GM11168 (cell line): ENCODE measurements around the gene HIC1.

Experiments
- in situ Hi-C: fragments of 300-500 bp; cut with MboI; formaldehyde crosslinking; loops from one replicate; pipeline ENCODE4 v1.12.0; 2022; ENCODE audit warnings: low sequenced_read_pairs; ENCODE audit not compliant: unreplicated experiment

The HIC1 gene

DNA sequence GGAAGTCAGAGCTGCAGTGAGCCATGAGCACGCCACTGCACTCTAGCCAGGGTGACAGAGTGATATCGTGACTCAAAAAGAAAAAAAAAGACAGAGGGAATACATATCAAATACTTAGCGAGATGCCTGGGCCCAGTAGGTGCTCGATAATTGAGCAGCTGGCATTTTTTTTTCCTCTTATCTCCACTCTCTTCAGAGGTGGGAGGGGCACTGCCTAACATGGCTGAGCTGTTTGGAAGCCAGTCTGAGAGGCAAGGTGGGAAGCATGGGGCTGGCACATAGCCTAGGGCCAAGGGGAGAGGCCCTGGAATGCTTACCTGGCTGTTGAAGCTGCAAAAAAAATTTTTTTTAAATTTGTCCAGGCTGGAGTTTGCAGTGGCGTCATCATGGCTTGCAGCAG is 38.4 kb downstream of the HIC1 start:
- in situ Hi-C loops: no loop called here

DNA sequence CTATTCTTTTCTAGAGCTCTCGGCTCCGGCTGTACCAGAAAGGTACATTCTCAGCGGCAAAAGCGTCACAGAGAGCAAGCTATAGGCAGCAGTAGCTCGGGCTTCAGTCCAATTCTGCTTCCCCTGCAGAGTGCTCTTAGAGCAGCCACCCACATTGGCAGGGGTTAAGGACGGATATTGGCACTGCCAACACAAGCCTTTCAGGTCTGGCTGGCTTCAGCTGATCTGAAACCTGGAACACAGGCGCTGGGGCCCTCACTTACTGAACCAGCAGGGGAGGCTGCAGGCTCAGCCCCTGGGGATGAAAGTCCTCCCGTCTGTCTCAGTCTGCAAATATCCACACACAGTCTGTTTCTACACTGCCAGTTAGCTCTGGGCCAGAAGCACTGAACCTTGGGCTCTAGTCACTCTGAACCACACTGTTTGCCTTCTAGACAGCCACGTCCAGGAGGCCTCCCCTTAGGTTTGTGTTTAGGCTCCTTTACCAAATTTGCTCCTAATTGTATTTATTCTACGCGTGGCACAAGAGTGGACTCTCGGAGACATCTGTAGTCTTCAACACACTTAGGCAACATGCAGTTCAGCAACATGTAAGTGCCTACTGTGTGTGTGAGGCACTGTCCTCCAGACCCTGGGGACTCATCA is 40.1 kb downstream of the HIC1 start:
- in situ Hi-C loops: no loop called here

DNA sequence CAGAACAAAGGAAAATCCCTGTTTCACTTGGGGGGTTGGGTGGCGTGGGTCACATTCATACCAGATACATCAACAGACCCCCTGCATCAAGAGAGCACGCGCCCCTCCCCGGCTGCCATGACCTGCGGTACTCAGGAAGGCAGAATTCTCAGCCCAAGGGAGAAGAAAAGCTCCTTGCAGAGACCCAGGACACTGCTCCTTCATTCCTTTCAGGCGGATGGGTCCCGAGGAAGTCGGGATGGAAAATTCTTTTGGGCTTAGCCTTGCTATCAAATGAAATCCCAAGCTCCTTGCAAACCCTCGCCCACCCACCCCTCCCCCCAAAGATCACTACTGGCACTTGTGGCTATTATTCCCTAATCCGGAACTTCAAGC is 40.6 kb downstream of the HIC1 start:
- in situ Hi-C loops: no loop called here

DNA sequence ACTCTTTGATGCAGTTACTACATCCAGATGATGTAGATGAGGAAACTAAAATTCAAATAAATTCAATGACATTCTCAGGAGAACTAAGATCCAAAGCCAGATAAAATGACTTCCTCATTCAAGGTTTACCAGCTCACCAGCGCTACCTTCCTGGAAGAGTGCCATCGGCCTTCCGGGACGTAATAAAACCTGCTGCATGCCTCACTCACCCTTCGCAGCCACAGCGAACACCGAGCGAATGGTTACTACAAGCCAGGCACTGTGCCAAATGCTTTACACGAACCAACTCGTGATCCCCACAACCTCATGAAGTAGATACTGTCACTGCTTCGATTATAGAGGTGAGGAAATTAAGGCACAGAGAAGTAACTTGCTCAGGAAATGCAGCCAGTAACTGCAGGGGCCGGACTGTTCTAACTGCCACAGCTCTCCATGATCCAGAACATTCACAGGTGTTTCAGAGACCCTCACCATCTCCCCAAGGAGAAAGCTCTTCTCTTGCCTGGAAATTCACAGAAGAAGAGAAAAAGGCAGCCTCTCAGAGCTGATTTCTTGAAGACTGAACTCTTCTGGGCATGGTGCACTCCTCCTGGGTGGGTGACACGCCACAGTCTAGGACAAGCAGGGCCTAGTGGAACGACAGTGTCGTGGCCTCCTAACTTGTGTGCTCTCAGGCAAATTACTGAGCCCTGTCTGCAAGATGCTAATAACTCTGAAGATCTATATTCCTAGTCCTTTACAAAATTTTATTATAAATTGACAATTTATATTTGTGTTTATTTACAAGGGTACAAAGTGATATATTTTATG is 46.8 kb downstream of the HIC1 start:
- in situ Hi-C loops: no loop called here

DNA sequence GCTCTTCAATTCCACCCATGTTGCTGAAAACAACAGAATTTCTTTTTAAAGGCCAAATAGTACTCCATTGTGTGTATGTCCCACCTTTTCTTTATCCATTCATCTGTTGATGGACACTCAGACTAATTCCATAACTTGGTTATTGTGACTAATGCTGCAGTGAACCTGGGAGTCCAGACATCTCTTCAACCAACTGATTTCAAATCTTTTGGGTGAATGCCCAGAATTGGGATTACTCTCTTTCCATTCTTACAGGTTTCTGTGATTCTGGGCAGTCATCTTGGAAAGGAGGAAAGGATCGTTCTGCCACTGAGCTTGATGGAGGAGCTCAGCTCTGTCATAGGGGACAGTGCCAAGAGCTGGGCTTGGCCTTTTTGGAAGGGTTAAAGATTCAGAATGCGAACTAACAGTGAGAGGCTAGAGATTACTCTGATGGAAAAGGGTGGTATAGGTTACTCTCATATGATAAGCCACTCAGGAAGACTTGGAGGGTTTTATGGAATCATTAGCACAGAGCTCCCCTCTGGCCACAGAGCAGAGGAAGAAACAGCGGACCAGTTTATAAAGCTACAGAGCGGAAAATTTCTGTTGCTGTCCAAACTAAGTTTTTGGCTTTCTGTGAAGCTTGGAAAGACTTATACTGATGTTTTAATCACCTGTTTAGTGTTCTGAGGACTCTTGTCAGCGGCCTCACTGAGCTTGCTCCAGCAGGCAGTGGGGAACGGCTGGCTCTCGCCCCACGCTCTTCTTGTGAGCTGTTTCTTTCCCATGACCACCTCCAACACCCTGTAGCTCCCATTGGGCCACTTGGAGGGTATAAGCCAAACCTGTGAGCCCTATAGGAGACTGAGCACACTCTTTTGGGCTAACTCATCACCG is 48.3 kb downstream of the HIC1 start:
- in situ Hi-C loops: no loop called here

DNA sequence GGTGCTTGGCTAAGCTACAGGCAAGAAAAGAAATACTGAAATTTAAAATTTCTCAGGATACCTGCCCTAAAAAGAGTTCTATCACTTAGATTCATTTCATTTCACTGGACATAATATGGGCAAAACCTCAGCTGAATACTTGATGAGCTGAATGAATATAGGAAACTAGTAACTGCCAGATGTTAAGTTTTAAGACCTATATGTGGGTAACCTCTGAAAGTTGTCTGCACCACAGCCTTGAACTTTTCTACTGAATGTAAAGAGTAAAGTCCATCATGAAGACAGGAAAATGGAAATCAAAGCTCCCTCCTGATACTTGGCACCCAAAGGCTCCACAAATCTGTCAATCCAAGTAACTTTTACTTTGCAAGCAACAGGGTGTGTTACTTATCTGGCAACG is 50.8 kb downstream of the HIC1 start:
- in situ Hi-C loops: no loop called here

DNA sequence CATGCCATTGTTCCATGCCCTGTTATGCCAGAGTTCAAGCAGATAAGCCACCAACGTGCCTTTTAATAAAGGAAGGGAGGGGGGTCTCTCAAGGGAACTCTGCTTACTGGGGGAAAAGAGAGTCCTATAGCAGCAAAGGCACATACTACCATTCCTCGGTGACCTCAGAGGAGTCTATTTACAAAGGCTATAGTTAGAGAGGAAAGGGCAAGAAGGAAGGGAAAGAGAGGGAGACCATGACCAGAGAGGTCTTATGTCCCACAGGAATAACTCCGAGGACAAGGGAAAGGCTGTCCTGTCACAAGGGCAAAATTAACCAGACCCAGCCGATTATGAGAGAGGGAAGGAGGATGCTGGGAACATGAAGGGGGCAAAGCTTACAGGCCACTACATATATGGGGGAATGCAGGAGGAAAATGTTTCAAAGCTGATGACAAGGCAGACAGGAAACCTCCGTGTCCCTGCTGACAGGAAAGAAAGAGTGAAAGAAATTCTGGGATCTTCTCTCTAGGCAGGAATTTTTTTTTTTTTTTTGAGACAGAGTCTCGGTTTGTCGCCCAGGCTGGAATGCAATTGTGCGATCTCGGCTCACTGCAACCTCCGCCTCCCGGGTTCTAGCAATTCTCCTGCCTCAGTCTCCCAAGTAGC is 51.5 kb downstream of the HIC1 start:
- in situ Hi-C loops: no loop called here

DNA sequence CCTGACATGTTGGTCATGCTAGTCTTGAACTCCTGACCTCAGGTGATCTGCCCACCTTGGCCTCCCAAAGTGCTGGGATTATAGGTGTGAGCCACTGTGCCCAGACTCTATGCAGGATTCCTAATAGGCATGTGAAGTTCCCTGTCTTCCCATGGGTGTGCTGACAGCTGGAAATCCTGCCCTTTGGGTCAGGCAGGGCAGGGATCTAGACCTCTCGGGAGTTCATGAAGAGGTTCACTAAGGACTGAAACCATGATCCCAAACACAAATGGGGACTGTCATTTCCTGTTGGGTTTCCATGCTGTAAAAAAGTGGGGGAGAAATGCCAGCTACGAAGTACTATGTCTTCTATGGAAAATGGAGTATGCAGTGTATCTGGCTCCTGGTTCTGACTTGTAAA is 52.1 kb downstream of the HIC1 start:
- in situ Hi-C loops: no loop called here

DNA sequence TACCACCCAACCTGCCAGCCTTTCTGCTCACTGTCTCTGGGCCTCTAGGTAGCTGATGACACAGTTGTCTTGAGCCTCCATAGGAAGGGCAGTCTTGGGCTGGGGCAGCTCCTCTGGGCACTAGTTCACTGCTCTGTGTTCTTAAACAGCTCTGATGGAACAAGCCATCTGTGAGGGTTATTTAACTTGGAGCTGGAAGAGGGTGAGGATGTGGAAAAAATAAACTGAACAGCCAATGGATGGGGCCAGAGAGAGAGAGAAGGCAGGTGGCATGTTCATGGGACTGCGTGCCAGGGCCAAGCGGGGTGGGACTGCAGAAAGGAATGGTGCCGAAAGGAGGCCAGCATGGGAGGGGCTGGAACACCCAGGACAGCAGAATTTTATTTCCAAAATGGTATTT is 52.6 kb downstream of the HIC1 start:
- in situ Hi-C loops: no loop called here

DNA sequence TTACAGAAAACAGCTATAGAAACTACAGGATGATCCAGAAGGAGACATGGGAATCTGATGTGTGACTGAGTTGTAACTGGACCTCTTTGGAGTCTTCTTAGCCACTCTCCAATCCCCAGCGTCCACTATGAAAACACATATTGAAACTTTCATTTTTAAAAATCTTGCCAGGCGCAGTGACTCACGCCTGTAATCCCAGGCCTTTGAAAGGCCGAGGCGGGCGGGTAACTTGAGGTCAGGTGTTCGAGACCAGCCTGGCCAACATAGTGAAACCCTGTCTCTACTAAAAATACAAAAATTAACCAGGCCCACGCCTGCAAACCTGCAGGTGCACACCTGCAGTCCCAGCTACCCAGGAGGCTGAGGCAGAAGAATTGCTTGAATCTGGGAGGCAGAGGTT is 53.3 kb downstream of the HIC1 start:
- in situ Hi-C loops: no loop called here

DNA sequence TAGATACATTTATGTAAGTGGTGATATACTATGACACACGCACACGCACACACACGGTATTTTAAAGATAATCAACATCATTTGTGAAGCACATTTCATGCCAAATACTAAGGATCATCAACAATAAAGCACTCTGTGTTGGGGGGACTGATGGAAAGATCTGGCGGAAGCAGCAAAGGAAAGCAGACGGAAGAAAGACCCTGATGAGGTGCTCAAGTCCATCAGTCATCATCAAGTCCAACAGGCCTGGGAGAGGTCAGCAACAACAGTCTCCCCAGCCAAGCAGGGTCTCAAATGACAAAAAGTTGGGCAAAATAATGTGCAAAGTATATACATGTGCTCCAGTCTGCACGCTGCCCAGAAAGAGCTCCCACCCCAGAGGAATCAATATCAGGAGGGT is 55.5 kb downstream of the HIC1 start:
- in situ Hi-C loops: no loop called here

DNA sequence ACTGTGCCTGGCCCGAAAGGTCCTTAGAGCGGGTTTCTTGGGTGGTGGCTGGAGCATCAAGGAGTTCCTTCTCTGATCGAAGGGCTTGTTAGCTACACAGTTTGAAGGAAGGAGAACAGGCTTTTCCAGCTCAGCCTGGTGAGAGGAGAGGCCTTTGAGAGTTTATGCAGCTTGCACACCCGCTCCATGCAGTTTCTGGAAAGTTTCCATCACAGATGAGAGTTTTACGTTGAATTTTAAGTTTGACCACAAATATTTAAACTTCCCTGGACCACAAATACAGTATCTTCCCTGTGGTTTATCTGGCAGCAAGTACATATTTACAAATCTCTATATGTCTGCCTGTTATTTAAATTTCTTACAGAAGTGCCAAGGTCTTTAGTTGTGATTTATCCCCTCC is 56.8 kb downstream of the HIC1 start:
- in situ Hi-C loops: no loop called here
